ENCODE measurements around the gene PRKG1.

The PRKG1 gene

DNA sequence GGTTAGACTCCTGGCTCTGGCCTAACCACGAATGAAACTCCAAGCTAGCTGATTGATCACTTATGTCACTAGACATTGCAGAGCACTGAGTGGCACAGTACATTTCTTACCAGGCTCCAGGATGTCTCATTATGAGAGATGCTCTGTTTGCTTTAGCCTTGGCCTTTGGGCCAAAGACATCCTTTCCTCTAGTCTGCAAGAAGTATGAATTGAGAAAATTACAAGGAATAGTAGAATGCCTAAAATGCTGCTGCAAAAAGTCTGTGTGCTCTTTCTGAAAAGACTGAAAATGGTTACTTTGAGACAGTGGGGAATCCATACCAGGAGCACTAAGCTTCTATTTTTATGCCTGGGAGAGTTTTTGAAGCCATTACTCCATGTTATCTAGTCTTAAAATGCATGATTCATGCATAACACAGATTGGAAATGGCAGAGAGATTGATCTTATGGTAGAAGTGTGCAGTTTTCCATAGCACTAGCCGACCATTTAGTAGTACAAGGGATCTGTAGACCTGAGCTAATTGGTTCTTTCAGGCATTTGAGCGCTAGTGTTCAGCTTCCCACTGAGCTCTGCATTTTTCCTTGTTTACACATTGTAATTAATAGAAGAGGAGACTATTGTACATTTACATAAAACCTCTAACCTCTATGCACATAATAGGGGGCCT is 303.8 kb downstream of the PRKG1 start:
- Histone ChIP-seq H3K36me3 (ENCODE audit: insufficient read depth, low read length) (no peaks in the 10 kb centered on the region), H3K4me2 (ENCODE audit: insufficient read depth, low read length) (no peak overlapping the region), H3K4me1 (ENCODE audit: insufficient read depth, low read length) (no peaks in the 10 kb centered on the region), H3K9me3 (ENCODE audit: insufficient read depth, low read length, severe bottlenecking) (no peaks in the 10 kb centered on the region), H3K27me3 (ENCODE audit: insufficient read depth, low read length, poor library complexity) (no peaks in the 10 kb centered on the region), H3K27ac (ENCODE audit: low read length) (no peak overlapping the region), H3K4me3 (ENCODE audit: low read depth in 1 of 2, low read length in 2 of 2) (no peak overlapping the region), H4K20me1 (ENCODE audit: insufficient read depth, low read length) (no peaks in the 10 kb centered on the region), H2AFZ (ENCODE audit: low read depth, low read length) (no peak overlapping the region), H3K79me2 (ENCODE audit: insufficient read depth, low read length) (no peaks in the 10 kb centered on the region), H3K9ac (ENCODE audit: low read depth, low read length) (no peak overlapping the region)
- no peak for DNase-seq
- no peak for TF ChIP-seq EZH2 (IDR thresholded peaks at IDR 0.05; ENCODE audit: borderline replicate concordance, low read depth, low read length, severe bottlenecking)
- TF ChIP-seq, protein P1, sequence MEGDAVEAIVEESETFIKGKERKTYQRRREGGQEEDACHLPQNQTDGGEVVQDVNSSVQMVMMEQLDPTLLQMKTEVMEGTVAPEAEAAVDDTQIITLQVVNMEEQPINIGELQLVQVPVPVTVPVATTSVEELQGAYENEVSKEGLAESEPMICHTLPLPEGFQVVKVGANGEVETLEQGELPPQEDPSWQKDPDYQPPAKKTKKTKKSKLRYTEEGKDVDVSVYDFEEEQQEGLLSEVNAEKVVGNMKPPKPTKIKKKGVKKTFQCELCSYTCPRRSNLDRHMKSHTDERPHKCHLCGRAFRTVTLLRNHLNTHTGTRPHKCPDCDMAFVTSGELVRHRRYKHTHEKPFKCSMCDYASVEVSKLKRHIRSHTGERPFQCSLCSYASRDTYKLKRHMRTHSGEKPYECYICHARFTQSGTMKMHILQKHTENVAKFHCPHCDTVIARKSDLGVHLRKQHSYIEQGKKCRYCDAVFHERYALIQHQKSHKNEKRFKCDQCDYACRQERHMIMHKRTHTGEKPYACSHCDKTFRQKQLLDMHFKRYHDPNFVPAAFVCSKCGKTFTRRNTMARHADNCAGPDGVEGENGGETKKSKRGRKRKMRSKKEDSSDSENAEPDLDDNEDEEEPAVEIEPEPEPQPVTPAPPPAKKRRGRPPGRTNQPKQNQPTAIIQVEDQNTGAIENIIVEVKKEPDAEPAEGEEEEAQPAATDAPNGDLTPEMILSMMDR (IDR thresholded peaks at IDR 0.05; ENCODE audit: borderline replicate concordance, extremely low read depth, low read length, poor library complexity, severe bottlenecking), result no peak
- no peak for ATAC-seq (ENCODE audit: insufficient read depth, low read depth)

DNA sequence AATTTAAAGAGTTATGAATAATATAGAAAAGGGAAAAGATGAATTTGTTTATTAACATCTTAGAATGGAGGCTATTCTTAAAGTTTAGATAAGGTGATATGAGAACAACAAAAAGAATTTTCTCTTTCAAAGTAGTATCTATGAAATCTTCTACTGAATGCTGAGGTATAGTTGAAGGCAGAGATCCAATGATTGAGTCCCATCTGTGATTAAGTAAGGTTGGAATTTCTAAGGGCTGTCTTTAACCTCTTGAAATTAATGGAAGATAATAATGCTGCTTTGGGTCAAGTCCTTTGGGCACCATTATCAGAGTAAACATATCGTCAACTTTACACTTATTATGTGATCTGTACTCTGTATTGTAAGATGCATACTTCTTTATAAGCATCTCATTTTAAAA is 307.9 kb downstream of the PRKG1 start:
- Histone ChIP-seq H3K79me2 (ENCODE audit: insufficient read depth, low read length) (no peaks in the 10 kb centered on the region), H3K27ac (ENCODE audit: low read length) (no peak overlapping the region), H3K4me1 (ENCODE audit: insufficient read depth, low read length) (no peaks in the 10 kb centered on the region), H2AFZ (ENCODE audit: low read depth, low read length) (no peak overlapping the region), H3K9me3 (ENCODE audit: insufficient read depth, low read length, severe bottlenecking) (no peaks in the 10 kb centered on the region), H4K20me1 (ENCODE audit: insufficient read depth, low read length) (no peaks in the 10 kb centered on the region), H3K36me3 (ENCODE audit: insufficient read depth, low read length) (no peaks in the 10 kb centered on the region), H3K27me3 (ENCODE audit: insufficient read depth, low read length, poor library complexity) (no peaks in the 10 kb centered on the region), H3K4me2 (ENCODE audit: insufficient read depth, low read length) (no peak overlapping the region), H3K4me3 (ENCODE audit: low read depth in 1 of 2, low read length in 2 of 2) (no peak overlapping the region), H3K9ac (ENCODE audit: low read depth, low read length) (no peak overlapping the region)
- TF ChIP-seq EZH2 (IDR thresholded peaks at IDR 0.05; ENCODE audit: borderline replicate concordance, low read depth, low read length, severe bottlenecking), result no peak
- DNase-seq (no peak), ATAC-seq (ENCODE audit: insufficient read depth, low read depth) (no peak)

DNA sequence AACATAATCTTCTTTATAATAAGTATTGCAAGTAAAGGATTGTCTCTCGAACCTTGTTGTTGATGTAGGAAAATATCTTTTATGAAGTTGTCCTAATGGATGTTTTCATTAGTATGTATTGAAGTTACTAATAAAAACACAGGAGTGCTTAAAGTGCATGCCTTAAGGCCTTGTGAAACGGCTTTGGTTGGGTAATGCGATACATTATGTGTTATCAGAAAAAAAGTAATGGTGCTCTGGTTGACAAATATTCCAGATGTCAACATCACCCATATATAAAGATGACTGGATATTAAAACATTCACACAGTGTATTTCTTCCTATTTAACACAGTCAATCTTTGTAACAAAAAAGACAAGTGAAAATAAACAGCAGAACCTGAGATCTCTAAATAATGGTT is 310.7 kb downstream of the PRKG1 start:
- Histone ChIP-seq H3K36me3 (ENCODE audit: insufficient read depth, low read length) (no peaks in the 10 kb centered on the region), H2AFZ (ENCODE audit: low read depth, low read length) (no peak overlapping the region), H3K27ac (ENCODE audit: low read length) (no peak overlapping the region), H3K4me2 (ENCODE audit: insufficient read depth, low read length) (no peak overlapping the region), H3K27me3 (ENCODE audit: insufficient read depth, low read length, poor library complexity) (no peaks in the 10 kb centered on the region), H3K4me3 (ENCODE audit: low read depth in 1 of 2, low read length in 2 of 2) (no peak overlapping the region), H3K9ac (ENCODE audit: low read depth, low read length) (no peak overlapping the region), H3K4me1 (ENCODE audit: insufficient read depth, low read length) (no peaks in the 10 kb centered on the region), H4K20me1 (ENCODE audit: insufficient read depth, low read length) (no peaks in the 10 kb centered on the region), H3K9me3 (ENCODE audit: insufficient read depth, low read length, severe bottlenecking) (no peaks in the 10 kb centered on the region), H3K79me2 (ENCODE audit: insufficient read depth, low read length) (no peaks in the 10 kb centered on the region)
- DNase-seq, result no peak
- TF ChIP-seq, protein P1 (IDR thresholded peaks at IDR 0.05; ENCODE audit: borderline replicate concordance, extremely low read depth, low read length, poor library complexity, severe bottlenecking), result no peak
- TF ChIP-seq EZH2 (IDR thresholded peaks at IDR 0.05; ENCODE audit: borderline replicate concordance, low read depth, low read length, severe bottlenecking), result no peak
- no peak for ATAC-seq (ENCODE audit: insufficient read depth, low read depth)

DNA sequence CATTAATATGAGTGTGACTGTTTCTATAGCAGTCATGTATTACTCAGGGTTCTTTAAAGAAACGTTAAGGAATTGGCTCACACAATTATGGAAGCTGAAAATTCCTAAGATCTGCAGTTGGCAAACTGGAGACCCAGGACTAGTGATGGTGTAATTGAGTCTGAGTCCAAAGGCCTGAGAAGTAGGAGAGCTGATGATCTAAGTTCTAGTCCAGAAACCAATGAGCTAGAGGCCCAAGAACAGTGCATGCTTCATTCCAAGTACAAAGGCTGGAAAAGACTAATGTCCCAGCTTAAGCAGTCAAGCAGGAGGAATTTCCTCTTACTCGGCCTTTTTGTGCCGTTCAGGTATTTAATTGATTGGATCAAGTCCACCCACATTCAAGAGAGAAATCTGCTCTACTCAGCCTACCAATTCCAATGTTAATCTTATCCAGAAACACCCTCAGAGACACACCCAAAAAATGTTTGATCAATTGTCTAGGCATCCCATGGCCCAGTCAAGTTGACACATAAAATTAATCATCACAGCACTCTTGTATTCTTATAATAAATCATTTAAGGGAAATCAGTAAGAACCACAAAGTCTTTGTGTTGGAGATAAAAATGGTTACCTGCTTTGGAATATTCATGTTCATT is 312.1 kb downstream of the PRKG1 start:
- ATAC-seq (ENCODE audit: insufficient read depth, low read depth) (no peak), DNase-seq (no peak)
- Histone ChIP-seq H3K4me2 (ENCODE audit: insufficient read depth, low read length) (no peak overlapping the region), H4K20me1 (ENCODE audit: insufficient read depth, low read length) (no peaks in the 10 kb centered on the region), H3K9me3 (ENCODE audit: insufficient read depth, low read length, severe bottlenecking) (no peaks in the 10 kb centered on the region), H3K9ac (ENCODE audit: low read depth, low read length) (no peak overlapping the region), H3K4me1 (ENCODE audit: insufficient read depth, low read length) (no peaks in the 10 kb centered on the region), H3K79me2 (ENCODE audit: insufficient read depth, low read length) (no peaks in the 10 kb centered on the region), H3K27ac (ENCODE audit: low read length) (no peak overlapping the region), H3K36me3 (ENCODE audit: insufficient read depth, low read length) (no peaks in the 10 kb centered on the region), H3K4me3 (ENCODE audit: low read depth in 1 of 2, low read length in 2 of 2) (no peak overlapping the region), H3K27me3 (ENCODE audit: insufficient read depth, low read length, poor library complexity) (no peaks in the 10 kb centered on the region), H2AFZ (ENCODE audit: low read depth, low read length) (no peak overlapping the region)
- TF ChIP-seq, protein P1 (IDR thresholded peaks at IDR 0.05; ENCODE audit: borderline replicate concordance, extremely low read depth, low read length, poor library complexity, severe bottlenecking), result no peak
- TF ChIP-seq EZH2 (IDR thresholded peaks at IDR 0.05; ENCODE audit: borderline replicate concordance, low read depth, low read length, severe bottlenecking), result no peak
